ENCODE data around the gene TEAD4.
A peak's percentile ranks its signal among the peaks of the same experiment; 100 is the strongest.

Gene TEAD4

GRCh38 chr12:3032161-3032560 is 73.0 kb downstream of the TEAD4 start:
- no peaks in the 10 kb centered on the region for H3K27me3 ChIP-seq
- no peaks in the 10 kb centered on the region for H3K36me3 ChIP-seq
- H3K9me3 ChIP-seq, result no peaks in the 10 kb centered on the region
- H3K4me1 ChIP-seq, result no peaks in the 10 kb centered on the region
- TF ChIP-seq CTCF (IDR thresholded peaks at IDR 0.05; ENCODE audit: low read depth, low read length), result no peak
- no peak for DNase-seq
- H3K4me3 ChIP-seq (ENCODE audit: low read depth, low read length), result no peak overlapping the region

GRCh38 chr12:3032770-3033538 is 73.8 kb downstream of the TEAD4 start:
- Histone ChIP-seq H3K4me1 (no peaks in the 10 kb centered on the region), H3K36me3 (no peaks in the 10 kb centered on the region), H3K4me3 (ENCODE audit: low read depth, low read length) (no peak overlapping the region), H3K9me3 (no peaks in the 10 kb centered on the region), H3K27me3 (no peaks in the 10 kb centered on the region)
- no peak for TF ChIP-seq CTCF (IDR thresholded peaks at IDR 0.05; ENCODE audit: low read depth, low read length)
- no peak for DNase-seq

GRCh38 chr12:3033539-3033867 is 74.3 kb downstream of the TEAD4 start:
- no peak for DNase-seq
- no peak for TF ChIP-seq CTCF (IDR thresholded peaks at IDR 0.05; ENCODE audit: low read depth, low read length)
- Histone ChIP-seq H3K4me1 (no peaks in the 10 kb centered on the region), H3K9me3 (no peaks in the 10 kb centered on the region), H3K4me3 (ENCODE audit: low read depth, low read length) (no peak overlapping the region), H3K36me3 (no peaks in the 10 kb centered on the region), H3K27me3 (no peaks in the 10 kb centered on the region)

DNA sequence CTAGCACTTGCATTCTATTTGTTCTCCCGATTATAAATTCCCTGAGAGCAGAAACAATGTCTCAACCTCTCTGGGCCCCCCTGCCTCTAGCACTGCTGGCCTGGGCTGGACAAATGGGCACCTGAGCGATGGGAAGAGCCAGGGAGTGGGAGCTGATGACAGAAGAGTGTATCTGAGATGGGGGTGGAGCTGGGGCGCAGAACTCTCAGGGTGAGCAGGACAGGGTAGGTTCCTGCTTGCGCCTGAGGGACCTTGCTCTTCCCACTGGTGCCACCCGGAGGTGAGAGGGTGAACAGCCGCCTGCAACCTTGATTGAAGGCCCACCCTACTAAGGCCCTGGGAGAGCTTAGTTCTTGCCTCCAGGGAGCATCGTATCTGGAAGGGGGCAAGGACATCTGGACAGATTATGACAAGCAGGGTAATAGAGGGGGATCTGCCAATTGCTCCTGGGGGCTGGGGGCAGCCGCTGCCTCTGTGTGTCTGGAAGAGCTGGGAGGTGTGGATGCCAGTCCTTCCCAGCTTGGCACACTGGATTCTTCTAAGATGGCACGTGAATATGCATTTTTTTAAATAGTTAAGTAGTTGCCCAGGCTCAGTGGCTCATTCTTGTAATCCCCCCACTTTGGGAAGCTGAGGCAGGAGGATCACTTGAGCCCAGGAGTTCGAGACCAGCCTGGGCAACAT is 75.0 kb downstream of the TEAD4 start:
- no peaks in the 10 kb centered on the region for H3K27me3 ChIP-seq
- H3K9me3 ChIP-seq, result no peaks in the 10 kb centered on the region
- peak; percentile 87 for TF ChIP-seq CTCF (IDR thresholded peaks at IDR 0.05; ENCODE audit: low read depth, low read length)
- peak; percentile 85 for DNase-seq
- H3K36me3 ChIP-seq, result no peaks in the 10 kb centered on the region
- H3K4me3 ChIP-seq (ENCODE audit: low read depth, low read length), result no peak overlapping the region
- H3K4me1 ChIP-seq, result no peaks in the 10 kb centered on the region

DNA sequence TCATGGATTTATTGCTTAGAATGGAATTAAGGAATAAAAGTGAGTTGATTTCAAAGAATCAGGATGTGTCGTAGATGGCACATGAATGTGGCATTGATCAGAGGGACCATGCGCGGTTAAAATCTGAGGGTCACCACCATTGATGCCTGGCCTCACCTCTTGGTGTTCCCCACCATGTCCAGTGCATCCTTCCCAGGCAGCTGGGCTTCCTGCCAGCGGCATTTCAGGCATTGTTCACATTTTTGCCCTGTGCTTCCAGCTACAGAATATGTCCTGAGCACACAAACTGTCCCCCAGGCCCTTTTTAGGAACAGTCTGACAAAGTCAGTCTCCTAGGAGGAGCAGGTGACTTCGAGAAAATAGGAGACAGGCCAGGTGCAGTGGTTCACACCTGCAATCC is 76.0 kb downstream of the TEAD4 start:
- no peaks in the 10 kb centered on the region for H3K9me3 ChIP-seq
- no peaks in the 10 kb centered on the region for H3K36me3 ChIP-seq
- no peaks in the 10 kb centered on the region for H3K27me3 ChIP-seq
- no peak for DNase-seq
- H3K4me3 ChIP-seq (ENCODE audit: low read depth, low read length), result no peak overlapping the region
- no peaks in the 10 kb centered on the region for H3K4me1 ChIP-seq
- TF ChIP-seq CTCF (IDR thresholded peaks at IDR 0.05; ENCODE audit: low read depth, low read length), result no peak
